HFFc6 (cell line): ENCODE results near the gene SEMA6A. TPM values are rescaled to one million over a fixed set of nuclear protein-coding genes. Genes with fewer than 3 reads are reported as not detected.

ENCODE experiments used
- DNase-seq: peaks from one replicate; pipeline ENCODE4 v3.0.0-alpha.2; 2018
- H3K27ac Mint-ChIP-seq: 2 replicates; pipeline ENCODE4 v1.8.0; 2020; ENCODE audit warnings: mild to moderate bottlenecking, mixed read lengths
- H3K27me3 Mint-ChIP-seq: 2 replicates; pipeline ENCODE4 v1.8.0; 2021; ENCODE audit warnings: mild to moderate bottlenecking, moderate library complexity, mixed read lengths; ENCODE audit not compliant: insufficient read depth
- H3K36me3 Mint-ChIP-seq: 2 replicates; pipeline ENCODE4 v1.8.0; 2021; ENCODE audit warnings: low read depth, mixed read lengths
- H3K4me1 Mint-ChIP-seq: 2 replicates; pipeline ENCODE4 v1.8.0; 2020; ENCODE audit warnings: low read depth, mixed read lengths
- H3K4me3 Mint-ChIP-seq: 2 replicates; pipeline ENCODE4 v1.8.0; 2020; ENCODE audit warnings: mild to moderate bottlenecking, moderate library complexity, mixed read lengths
- H3K9me3 Mint-ChIP-seq: 2 replicates; pipeline ENCODE4 v1.8.0; 2020; ENCODE audit warnings: mild to moderate bottlenecking, mixed read lengths
- CTCF ChIP-seq: fragments of 200-600 bp; sonication (generic); IDR thresholded peaks from 2 replicates; pipeline ENCODE4 v1.5.0; 2021; ENCODE audit warnings: antibody characterized with exemption, mild to moderate bottlenecking
- total RNA-seq, 6 experiments: library from RNA; stranded (reverse); fragmentation: NEBNext Ultra II Directional; extraction: Animal tissue kit (Norgen Biotek cat#: 25700); gene quantifications; 2 replicates in 1 of 6; 3 replicates in 5 of 6; pipeline ENCODE4 v1.2.3, GENCODE V29; 2021

The SEMA6A gene
- total RNA-seq, 6 experiments from 2014 or later, result 0.20 to 0.76 (median 0.44) TPM

- no peak overlapping the region for H3K4me3 Mint-ChIP-seq
- H3K4me1 Mint-ChIP-seq, result no peaks in the 10 kb centered on the region
- H3K27ac Mint-ChIP-seq, result no peak overlapping the region
- H3K36me3 Mint-ChIP-seq, result no peaks in the 10 kb centered on the region
- H3K9me3 Mint-ChIP-seq, result peaks cover 6% of the 10 kb centered on the region; the same call in 1 of the 2 replicates
- no peaks in the 10 kb centered on the region; the same call in 1 of the 2 replicates for H3K27me3 Mint-ChIP-seq
- no peak for TF ChIP-seq CTCF
- DNase-seq, result no peak
Measured at GRCh38 chr5:116598911-116599310, 24.3 kb upstream of the SEMA6A start.

- no peak for DNase-seq
- H3K4me3 Mint-ChIP-seq, result no peak overlapping the region
- no peak for TF ChIP-seq CTCF
- H3K9me3 Mint-ChIP-seq, result peaks cover 6% of the 10 kb centered on the region; the same call in 1 of the 2 replicates
- no peaks in the 10 kb centered on the region; the same call in 1 of the 2 replicates for H3K27me3 Mint-ChIP-seq
- no peak overlapping the region for H3K27ac Mint-ChIP-seq
- H3K36me3 Mint-ChIP-seq, result no peaks in the 10 kb centered on the region
- no peaks in the 10 kb centered on the region for H3K4me1 Mint-ChIP-seq
Measured at GRCh38 chr5:116595498-116595897, 20.9 kb upstream of the SEMA6A start.

GRCh38 chr5:116593340-116593739 is 18.7 kb upstream of the SEMA6A start:
- H3K4me3 Mint-ChIP-seq, result no peak overlapping the region
- no peak overlapping the region for H3K27ac Mint-ChIP-seq
- no peaks in the 10 kb centered on the region for H3K4me1 Mint-ChIP-seq
- no peaks in the 10 kb centered on the region; the same call in 1 of the 2 replicates for H3K27me3 Mint-ChIP-seq
- peaks cover 6% of the 10 kb centered on the region; the same call in 1 of the 2 replicates for H3K9me3 Mint-ChIP-seq
- H3K36me3 Mint-ChIP-seq, result no peaks in the 10 kb centered on the region
- no peak for DNase-seq
- TF ChIP-seq CTCF, result no peak

- Mint-ChIP-seq H3K27ac (no peak overlapping the region), H3K27me3 (peaks cover 2% of the 10 kb centered on the region), H3K9me3 (no peaks in the 10 kb centered on the region), H3K4me1 (no peaks in the 10 kb centered on the region), H3K36me3 (no peaks in the 10 kb centered on the region), H3K4me3 (no peak overlapping the region)
- no peak for DNase-seq
- no peak for TF ChIP-seq CTCF
Measured at GRCh38 chr5:116585227-116585626, 10.6 kb upstream of the SEMA6A start.

- no peak overlapping the region for H3K4me3 Mint-ChIP-seq
- TF ChIP-seq CTCF, result no peak
- H3K27me3 Mint-ChIP-seq, result peaks cover 2% of the 10 kb centered on the region
- H3K9me3 Mint-ChIP-seq, result no peaks in the 10 kb centered on the region
- no peaks in the 10 kb centered on the region for H3K4me1 Mint-ChIP-seq
- H3K36me3 Mint-ChIP-seq, result no peaks in the 10 kb centered on the region
- no peak for DNase-seq
- no peak overlapping the region for H3K27ac Mint-ChIP-seq
Measured at GRCh38 chr5:116583862-116584222, 9.2 kb upstream of the SEMA6A start.
